H9 (cell line): ENCODE results near the gene ERC1. TPM values are rescaled to one million over a fixed set of nuclear protein-coding genes. Genes with fewer than 3 reads are reported as not detected.

Experiments
- DNase-seq: peaks from one replicate; pipeline ENCODE4 v3.0.0-alpha.2; 2017
- H2AFZ ChIP-seq: one replicate; pipeline ENCODE4 v1.6.1; 2013; ENCODE audit warnings: mild to moderate bottlenecking, low read length, control low read depth, moderate library complexity
- H2AK5ac ChIP-seq: 2 replicates; pipeline ENCODE4 v1.6.1; 2013; ENCODE audit warnings: low read length, control low read depth, mixed read lengths; ENCODE audit not compliant: insufficient read length
- H2BK120ac ChIP-seq: one replicate; pipeline ENCODE4 v1.6.1; 2013; ENCODE audit warnings: low read depth, mild to moderate bottlenecking, low read length, control low read depth, inconsistent platforms; ENCODE audit not compliant: poor library complexity, severe bottlenecking
- H2BK12ac ChIP-seq: 2 replicates; pipeline ENCODE4 v1.6.1; 2013; ENCODE audit warnings: low read length, control low read depth, mixed read lengths, low read depth; ENCODE audit not compliant: insufficient read length
- H2BK15ac ChIP-seq: 2 replicates; pipeline ENCODE4 v1.6.1; 2013; ENCODE audit warnings: low read depth, low read length, control low read depth
- H2BK20ac ChIP-seq: one replicate; pipeline ENCODE4 v1.6.1; 2013; ENCODE audit warnings: low read depth, mild to moderate bottlenecking, low read length, control low read depth, inconsistent platforms; ENCODE audit not compliant: poor library complexity, severe bottlenecking
- H2BK5ac ChIP-seq: 2 replicates; pipeline ENCODE4 v1.6.1; 2013; ENCODE audit warnings: low read length, control low read depth, mixed read lengths; ENCODE audit not compliant: insufficient read length
- H3K14ac ChIP-seq: 2 replicates; pipeline ENCODE4 v1.6.1; 2013; ENCODE audit warnings: low read length, control low read depth; ENCODE audit not compliant: insufficient read depth
- H3K18ac ChIP-seq: 2 replicates; pipeline ENCODE4 v1.6.1; 2013; ENCODE audit warnings: low read depth, mild to moderate bottlenecking, mixed read lengths, low read length, control low read depth; ENCODE audit not compliant: insufficient read length
- H3K23ac ChIP-seq: 2 replicates; pipeline ENCODE4 v1.6.1; 2013; ENCODE audit warnings: low read length, control low read depth, mixed read lengths, low read depth; ENCODE audit not compliant: insufficient read length
- H3K23me2 ChIP-seq: 2 replicates; pipeline ENCODE4 v1.6.1; 2013; ENCODE audit warnings: low read depth, mild to moderate bottlenecking, mixed read lengths, low read length, control low read depth; ENCODE audit not compliant: insufficient read length, poor library complexity, severe bottlenecking
- H3K27ac ChIP-seq: 2 replicates; pipeline ENCODE4 v1.5.1; 2013; ENCODE audit warnings: low read length, control low read depth, mixed read lengths, low read depth; ENCODE audit not compliant: insufficient read length
- H3K27me3 ChIP-seq: 2 replicates; pipeline ENCODE4 v1.6.1; 2013; ENCODE audit warnings: low read length, control low read depth, inconsistent platforms; ENCODE audit not compliant: insufficient read depth
- H3K4ac ChIP-seq: 2 replicates; pipeline ENCODE4 v1.6.1; 2013; ENCODE audit warnings: low read depth, mild to moderate bottlenecking, control low read depth, inconsistent platforms, low read length, moderate library complexity
- H3K4me1 ChIP-seq: 2 replicates; pipeline ENCODE4 v1.6.1; 2013; ENCODE audit warnings: low read length, control low read depth, inconsistent platforms; ENCODE audit not compliant: insufficient read depth
- H3K4me2 ChIP-seq: 2 replicates; pipeline ENCODE4 v1.6.1; 2013; ENCODE audit warnings: low read length, control low read depth, mixed read lengths; ENCODE audit not compliant: insufficient read length, insufficient read depth
- H3K56ac ChIP-seq: 2 replicates; pipeline ENCODE4 v1.6.1; 2013; ENCODE audit warnings: low read depth, mild to moderate bottlenecking, mixed read lengths, low read length, control low read depth; ENCODE audit not compliant: insufficient read length
- H3K79me1 ChIP-seq: 2 replicates; pipeline ENCODE4 v1.6.1; 2013; ENCODE audit warnings: low read depth, mild to moderate bottlenecking, moderate library complexity, low read length, control low read depth, inconsistent platforms; ENCODE audit not compliant: insufficient read depth, poor library complexity, severe bottlenecking
- H3K79me2 ChIP-seq: 2 replicates; pipeline ENCODE4 v1.6.1; 2013; ENCODE audit warnings: low read length, control low read depth, inconsistent platforms; ENCODE audit not compliant: insufficient read depth
- H3K9ac ChIP-seq: 2 replicates; pipeline ENCODE4 v1.6.1; 2013; ENCODE audit warnings: low read length, control low read depth, mixed read lengths; ENCODE audit not compliant: insufficient read length; ENCODE audit errors: extremely low read depth
- H3K9me3 ChIP-seq: one replicate; pipeline ENCODE4 v1.6.1; 2013; ENCODE audit warnings: low read depth, low read length, inconsistent platforms; ENCODE audit not compliant: control insufficient read depth
- H3T11ph ChIP-seq: one replicate; pipeline ENCODE4 v1.6.1; 2013; ENCODE audit warnings: mild to moderate bottlenecking, low read length, control low read depth, inconsistent platforms
- H4K20me1 ChIP-seq: one replicate; pipeline ENCODE4 v1.6.1; 2013; ENCODE audit not compliant: control insufficient read depth, insufficient read length, insufficient read depth
- H4K5ac ChIP-seq: 2 replicates; pipeline ENCODE4 v1.6.1; 2013; ENCODE audit warnings: low read depth, mild to moderate bottlenecking, mixed read lengths, low read length, control low read depth; ENCODE audit not compliant: insufficient read length
- H4K8ac ChIP-seq: replicated peaks from 2 replicates; pipeline ENCODE4 v1.6.1; 2013; ENCODE audit warnings: low read length, control low read depth, mixed read lengths, low read depth; ENCODE audit not compliant: insufficient read length
- H4K91ac ChIP-seq: 2 replicates; pipeline ENCODE4 v1.6.1; 2013; ENCODE audit warnings: low read depth, mild to moderate bottlenecking, moderate library complexity, mixed read lengths, low read length, control low read depth; ENCODE audit not compliant: insufficient read length
- H3K27ac Mint-ChIP-seq, 3 experiments: 2 replicates in 2 of 3; 3 replicates in 1 of 3; pipeline ENCODE4 v1.8.0; 2020 to 2021; ENCODE audit warnings: mixed read lengths in 3 of 3, mild to moderate bottlenecking in 1 of 3, moderate library complexity in 1 of 3
- H3K27me3 Mint-ChIP-seq: 2 replicates; pipeline ENCODE4 v1.8.0; 2021; ENCODE audit warnings: low read depth, mild to moderate bottlenecking, moderate library complexity, mixed read lengths
- H3K36me3 Mint-ChIP-seq, 3 experiments: 2 replicates in 2 of 3; 3 replicates in 1 of 3; pipeline ENCODE4 v1.8.0; 2020 to 2021; ENCODE audit warnings: low read depth in 3 of 3, mixed read lengths in 3 of 3; ENCODE audit not compliant: insufficient read depth in 1 of 3
- H3K4me1 Mint-ChIP-seq, 2 experiments: 2 replicates each; pipeline ENCODE4 v1.8.0; 2020; ENCODE audit warnings: mixed read lengths in 2 of 2
- H3K4me3 Mint-ChIP-seq, 2 experiments: 2 replicates in 1 of 2; 3 replicates in 1 of 2; pipeline ENCODE4 v1.8.0; 2020 to 2021; ENCODE audit warnings: mild to moderate bottlenecking in 2 of 2, mixed read lengths in 2 of 2, moderate library complexity in 1 of 2
- H3K9me3 Mint-ChIP-seq, 2 experiments: 2 replicates in 1 of 2; 3 replicates in 1 of 2; pipeline ENCODE4 v1.8.0; 2020; ENCODE audit warnings: mild to moderate bottlenecking in 2 of 2, mixed read lengths in 2 of 2, moderate library complexity in 1 of 2
- WGBS: extraction: QIAGEN DNeasy Blood & Tissue Kit; methylation state at CpG from one replicate; pipeline ENCODE4 v1.1.7; 2013; ENCODE audit warnings: missing lambda C conversion rate, low lambda C conversion rate, mixed read lengths; ENCODE audit not compliant: insufficient read length; ENCODE audit errors: extremely low coverage; 5-methylcytosine and 5-hydroxymethylcytosine counted together
- total RNA-seq: library from RNA; stranded (reverse); gene quantifications from 2 replicates; pipeline ENCODE4 v1.2.1, GENCODE V29; 2021
- TF ChIP-seq, protein P1 (sequence below): fragments of 200-600 bp; sonication (generic); conservative IDR thresholded peaks from 3 replicates; pipeline ENCODE4 v1.8.0; 2021; ENCODE audit warnings: antibody characterized with exemption, mild to moderate bottlenecking

Gene ERC1
- total RNA-seq, 1 experiment from 2014 or later, result 51.2 TPM

DNA sequence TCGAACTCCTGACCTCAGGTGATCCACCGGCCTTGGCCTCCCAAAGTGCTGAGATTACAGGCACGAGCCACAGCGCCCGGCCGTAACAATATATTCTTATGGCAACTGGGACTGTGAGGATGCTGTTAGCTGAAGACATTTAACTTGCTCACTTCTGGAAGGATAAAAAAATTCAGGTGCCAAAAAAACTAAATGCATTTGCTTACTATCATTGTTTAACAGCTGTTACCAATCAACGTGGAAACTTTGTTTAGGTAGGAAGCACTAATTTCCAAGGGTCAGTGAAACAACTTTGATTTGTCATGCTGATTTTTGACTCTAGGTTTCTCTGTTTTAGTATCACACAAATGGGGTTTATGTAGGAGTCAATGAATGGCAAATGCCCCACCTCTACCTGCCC is 297.3 kb downstream of the ERC1 start:
- Histone ChIP-seq H3K27me3 (no peaks in the 10 kb centered on the region), H3K56ac (no peak overlapping the region), H3K23ac (no peak overlapping the region), H4K8ac (no peak overlapping the region), H4K20me1 (no peaks in the 10 kb centered on the region), H3T11ph (no peak overlapping the region), H3K18ac (no peak overlapping the region), H3K79me2 (no peaks in the 10 kb centered on the region), H3K23me2 (no peaks in the 10 kb centered on the region), H2BK12ac (no peak overlapping the region), H3K9ac (no peak overlapping the region), H2BK5ac (no peak overlapping the region), H2AK5ac (no peak overlapping the region), H4K91ac (no peak overlapping the region), H2BK15ac (no peak overlapping the region), H3K14ac (no peak overlapping the region), H3K4ac (no peak overlapping the region), H2AFZ (no peak overlapping the region), H3K4me2 (no peak overlapping the region), H2BK120ac (no peak overlapping the region), H2BK20ac (no peak overlapping the region), H4K5ac (no peak overlapping the region), H3K9me3 (no peaks in the 10 kb centered on the region), H3K27ac (no peak overlapping the region), H3K79me1 (no peaks in the 10 kb centered on the region), H3K4me1 (no peaks in the 10 kb centered on the region)
- TF ChIP-seq, protein P1, sequence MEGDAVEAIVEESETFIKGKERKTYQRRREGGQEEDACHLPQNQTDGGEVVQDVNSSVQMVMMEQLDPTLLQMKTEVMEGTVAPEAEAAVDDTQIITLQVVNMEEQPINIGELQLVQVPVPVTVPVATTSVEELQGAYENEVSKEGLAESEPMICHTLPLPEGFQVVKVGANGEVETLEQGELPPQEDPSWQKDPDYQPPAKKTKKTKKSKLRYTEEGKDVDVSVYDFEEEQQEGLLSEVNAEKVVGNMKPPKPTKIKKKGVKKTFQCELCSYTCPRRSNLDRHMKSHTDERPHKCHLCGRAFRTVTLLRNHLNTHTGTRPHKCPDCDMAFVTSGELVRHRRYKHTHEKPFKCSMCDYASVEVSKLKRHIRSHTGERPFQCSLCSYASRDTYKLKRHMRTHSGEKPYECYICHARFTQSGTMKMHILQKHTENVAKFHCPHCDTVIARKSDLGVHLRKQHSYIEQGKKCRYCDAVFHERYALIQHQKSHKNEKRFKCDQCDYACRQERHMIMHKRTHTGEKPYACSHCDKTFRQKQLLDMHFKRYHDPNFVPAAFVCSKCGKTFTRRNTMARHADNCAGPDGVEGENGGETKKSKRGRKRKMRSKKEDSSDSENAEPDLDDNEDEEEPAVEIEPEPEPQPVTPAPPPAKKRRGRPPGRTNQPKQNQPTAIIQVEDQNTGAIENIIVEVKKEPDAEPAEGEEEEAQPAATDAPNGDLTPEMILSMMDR, result no peak
- no peak for DNase-seq
- Mint-ChIP-seq H3K27me3 (no peaks in the 10 kb centered on the region), H3K36me3 (peaks cover 0 to 7% (median 1%) of the 10 kb centered on the region in 3 experiments; a peak in 6 of 7 replicates), H3K27ac (no peak overlapping the region), H3K4me3 (no peak overlapping the region), H3K4me1 (peaks cover under 1 to 6% of the 10 kb centered on the region in 2 experiments; a peak in 2 of 4 replicates), H3K9me3 (no peaks in the 10 kb centered on the region)
- no CpG with 5 or more reads among the region's 7 CpGs for WGBS
